HG02588 (cell line): Measurements from ENCODE around the gene HOXB1.
"Not testable (repeated sequence)": the region's sequence is repeated elsewhere in the genome, so short reads cannot be mapped to it uniquely, and the experiment has no call there.

ENCODE experiments used
- ATAC-seq: cut with Tn5 transposase; IDR thresholded peaks from one replicate; pipeline ENCODE4 v1.9.1; 2021; ENCODE audit warnings: mild to moderate bottlenecking, moderate library complexity; ENCODE audit not compliant: unreplicated experiment

Gene HOXB1

GRCh38 chr17:48499735-48500434 is 30.9 kb downstream of the HOXB1 start:
- ATAC-seq = no peak

- ATAC-seq = no peak
Measured at GRCh38 chr17:48499248-48499647, 31.6 kb downstream of the HOXB1 start.

GRCh38 chr17:48498164-48498850 is 32.5 kb downstream of the HOXB1 start:
- no peak for ATAC-seq

GRCh38 chr17:48497103-48497502 is 33.7 kb downstream of the HOXB1 start:
- ATAC-seq = no peak

GRCh38 chr17:48494335-48494734 is 36.5 kb downstream of the HOXB1 start:
- no peak for ATAC-seq

GRCh38 chr17:48492401-48493298 is 38.2 kb downstream of the HOXB1 start:
- no peak for ATAC-seq

GRCh38 chr17:48491527-48492273 is 39.1 kb downstream of the HOXB1 start:
- no peak for ATAC-seq

GRCh38 chr17:48490451-48490892 is 40.3 kb downstream of the HOXB1 start:
- ATAC-seq = no peak

GRCh38 chr17:48489781-48490180 is 41.0 kb downstream of the HOXB1 start:
- ATAC-seq = no peak

- no peak for ATAC-seq
Measured at GRCh38 chr17:48488548-48489106, 42.2 kb downstream of the HOXB1 start.

- ATAC-seq = no peak
Measured at GRCh38 chr17:48487221-48487620, 43.6 kb downstream of the HOXB1 start.

GRCh38 chr17:48486557-48486956 is 44.3 kb downstream of the HOXB1 start:
- ATAC-seq = no peak

GRCh38 chr17:48484850-48485249 is 46.0 kb downstream of the HOXB1 start:
- ATAC-seq = no peak

- ATAC-seq = no peak
Measured at GRCh38 chr17:48484256-48484655, 46.6 kb downstream of the HOXB1 start.

- ATAC-seq = no peak
Measured at GRCh38 chr17:48483471-48484131, 47.2 kb downstream of the HOXB1 start.

GRCh38 chr17:48483004-48483403 is 47.8 kb downstream of the HOXB1 start:
- no peak for ATAC-seq

GRCh38 chr17:48482301-48482700 is 48.5 kb downstream of the HOXB1 start:
- ATAC-seq = not testable (repeated sequence)

- ATAC-seq = no peak
Measured at GRCh38 chr17:48479014-48479402, 51.8 kb downstream of the HOXB1 start.
